Hepatocyte (in vitro differentiated cells): ENCODE measurements around the gene CTNNA3.

Experiments used
- CTCF ChIP-seq: fragments of 200-600 bp; sonication (generic); IDR thresholded peaks from 2 replicates; pipeline ENCODE4 v1.5.1; 2016; ENCODE audit warnings: antibody characterized with exemption, mild to moderate bottlenecking; ENCODE audit not compliant: poor library complexity
- EZH2phosphoT487 ChIP-seq: fragments of 200-600 bp; sonication (generic); IDR thresholded peaks from one replicate; pipeline ENCODE4 v1.6.1; 2018; ENCODE audit warnings: antibody characterized with exemption, mild to moderate bottlenecking, low read depth, moderate library complexity; ENCODE audit not compliant: unreplicated experiment, severe bottlenecking

GRCh38 chr10:65993451-65993850 lies 1702.5 kb downstream of the CTNNA3 start:
- TF ChIP-seq EZH2phosphoT487 (no peak), CTCF (no peak)
